Mammary epithelial cell (primary cell): ENCODE data around the gene SELENOO.

Source experiments
- EZH2 ChIP-seq: IDR thresholded peaks from 2 replicates; pipeline ENCODE4 v1.6.1; 2012; ENCODE audit warnings: low read length, inconsistent platforms, borderline replicate concordance
- TF ChIP-seq, protein P1 (sequence below), 2 donors: IDR thresholded peaks in 1 of 2; conservative IDR thresholded peaks in 1 of 2; 2 replicates each; pipeline ENCODE4 v1.5.1; 2011 to 2012; ENCODE audit warnings: inconsistent platforms in 2 of 2, low read length in 2 of 2, mild to moderate bottlenecking in 2 of 2, control low read depth in 1 of 2, low read depth in 1 of 2; ENCODE audit not compliant: insufficient read depth in 1 of 2; ENCODE audit errors: extremely low read depth in 1 of 2

DNA sequence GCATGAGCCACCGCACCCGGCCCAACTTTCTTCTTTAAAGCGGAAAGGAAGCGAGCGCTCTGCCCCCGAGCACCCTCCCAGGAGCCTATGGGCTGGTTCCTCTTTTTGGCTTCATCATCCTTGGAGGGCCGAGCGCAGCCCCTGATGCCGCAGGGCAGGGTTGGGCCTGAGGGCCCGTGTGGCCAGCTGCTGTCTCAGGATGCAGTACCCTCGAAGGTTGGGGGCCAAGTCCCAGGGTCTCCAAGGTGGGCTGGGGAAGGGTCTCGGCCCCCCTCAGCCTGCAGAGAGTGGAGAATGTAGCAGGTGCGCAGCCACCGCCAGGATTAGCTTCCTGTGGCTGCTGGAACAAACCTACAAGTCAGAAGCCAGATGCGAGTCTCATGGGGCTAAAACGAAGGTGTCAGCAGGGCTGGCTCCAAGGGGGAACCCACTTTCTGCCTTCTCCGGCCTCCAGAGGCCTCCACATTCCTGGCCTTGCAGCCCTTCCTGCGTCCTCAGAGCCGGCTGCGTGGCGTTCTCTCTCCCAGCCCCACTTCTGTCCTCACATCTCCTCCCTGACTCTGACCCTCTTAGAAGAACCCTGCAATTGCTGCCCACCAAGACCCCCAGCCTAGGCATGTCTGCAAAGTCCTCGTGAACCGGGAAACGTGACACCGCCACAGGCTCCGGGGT, 27.4 kb upstream of the SELENOO start:
- TF ChIP-seq, protein P1, sequence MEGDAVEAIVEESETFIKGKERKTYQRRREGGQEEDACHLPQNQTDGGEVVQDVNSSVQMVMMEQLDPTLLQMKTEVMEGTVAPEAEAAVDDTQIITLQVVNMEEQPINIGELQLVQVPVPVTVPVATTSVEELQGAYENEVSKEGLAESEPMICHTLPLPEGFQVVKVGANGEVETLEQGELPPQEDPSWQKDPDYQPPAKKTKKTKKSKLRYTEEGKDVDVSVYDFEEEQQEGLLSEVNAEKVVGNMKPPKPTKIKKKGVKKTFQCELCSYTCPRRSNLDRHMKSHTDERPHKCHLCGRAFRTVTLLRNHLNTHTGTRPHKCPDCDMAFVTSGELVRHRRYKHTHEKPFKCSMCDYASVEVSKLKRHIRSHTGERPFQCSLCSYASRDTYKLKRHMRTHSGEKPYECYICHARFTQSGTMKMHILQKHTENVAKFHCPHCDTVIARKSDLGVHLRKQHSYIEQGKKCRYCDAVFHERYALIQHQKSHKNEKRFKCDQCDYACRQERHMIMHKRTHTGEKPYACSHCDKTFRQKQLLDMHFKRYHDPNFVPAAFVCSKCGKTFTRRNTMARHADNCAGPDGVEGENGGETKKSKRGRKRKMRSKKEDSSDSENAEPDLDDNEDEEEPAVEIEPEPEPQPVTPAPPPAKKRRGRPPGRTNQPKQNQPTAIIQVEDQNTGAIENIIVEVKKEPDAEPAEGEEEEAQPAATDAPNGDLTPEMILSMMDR (conservative IDR thresholded peaks at IDR 0.05 in 1 of 2, IDR thresholded peaks at IDR 0.05 in 1 of 2; ENCODE audit: extremely low read depth in 1 of 2, insufficient read depth in 1 of 2, low read depth in 1 of 2, low read length in 2 of 2), result no peak
- no peak for TF ChIP-seq EZH2
